PC-3 (cell line): ENCODE results near the gene ATL2. TPM values are rescaled to one million over a fixed set of nuclear protein-coding genes. Genes with fewer than 3 reads are reported as not detected.

ENCODE experiments used
- ATAC-seq: fragments of 200-7000 bp; cut with Tn5 transposase; 2 replicates; pipeline ENCODE4 v1.9.1; 2020; ENCODE audit warnings: mild to moderate bottlenecking, moderate library complexity
- BruUV-seq: library from RNA; stranded (reverse); fragments of 400-500 nt; replicated peaks from 2 replicates; lab custom pipeline; 2021; lab: Mats Ljungman, UMichigan
- CTCF ChIA-PET: fragments of 300-600 bp; sonication (Branson Sonifier 250); formaldehyde crosslinking; loops from one replicate; lab custom pipeline; 2022; ENCODE audit warnings: antibody characterized with exemption; lab: Charles Lee
- POLR2A ChIA-PET: fragments of 300-600 bp; sonication (Branson Sonifier 250); formaldehyde crosslinking; loops from one replicate; lab custom pipeline; 2022; ENCODE audit warnings: antibody characterized with exemption; ENCODE audit not compliant: unreplicated experiment; lab: Charles Lee
- DNase-seq: peaks from one replicate; pipeline ENCODE4 v3.0.0-alpha.2; 2015
- H2AFZ ChIP-seq: fragments of 300-600 bp; sonication (generic); 2 replicates; pipeline ENCODE4 v1.6.0; 2016; ENCODE audit warnings: antibody characterized with exemption, low read length
- H3F3A ChIP-seq: fragments of 300-600 bp; sonication (generic); one replicate; pipeline ENCODE4 v1.6.0; 2017; ENCODE audit warnings: antibody characterized with exemption, low read length, control low read depth, mild to moderate bottlenecking; ENCODE audit not compliant: unreplicated experiment
- H3K27ac ChIP-seq: fragments of 300-600 bp; sonication (generic); 2 replicates; pipeline ENCODE4 v1.5.1; 2016; ENCODE audit warnings: mild to moderate bottlenecking, low read length
- H3K27me3 ChIP-seq: fragments of 300-600 bp; sonication (generic); 2 replicates; pipeline ENCODE4 v1.6.1; 2016; ENCODE audit warnings: low read length, mixed read lengths
- H3K36me3 ChIP-seq: fragments of 300-600 bp; sonication (generic); 2 replicates; pipeline ENCODE4 v1.6.1; 2016; ENCODE audit warnings: low read depth, mixed run types, low read length, mixed read lengths
- H3K4me1 ChIP-seq: fragments of 300-600 bp; sonication (generic); 2 replicates; pipeline ENCODE4 v1.5.1; 2016; ENCODE audit warnings: low read length; ENCODE audit not compliant: insufficient read depth
- H3K4me2 ChIP-seq: fragments of 300-600 bp; sonication (generic); 2 replicates; pipeline ENCODE4 v1.6.0; 2016; ENCODE audit warnings: low read length
- H3K4me3 ChIP-seq: fragments of 300-600 bp; sonication (generic); 2 replicates; pipeline ENCODE4 v1.5.1; 2016; ENCODE audit warnings: mild to moderate bottlenecking, low read length, mixed read lengths
- H3K79me2 ChIP-seq: fragments of 300-600 bp; sonication (generic); 2 replicates; pipeline ENCODE4 v1.6.1; 2017; ENCODE audit warnings: low read length, mixed read lengths
- H3K9ac ChIP-seq: fragments of 300-600 bp; sonication (generic); 2 replicates; pipeline ENCODE4 v1.6.0; 2016; ENCODE audit warnings: mild to moderate bottlenecking, low read length
- H3K9me2 ChIP-seq: fragments of 300-600 bp; sonication (generic); replicated peaks from 2 replicates; pipeline ENCODE4 v1.6.1; 2016; ENCODE audit warnings: mixed run types, low read length, mixed read lengths
- H3K9me3 ChIP-seq: fragments of 300-600 bp; sonication (generic); 2 replicates; pipeline ENCODE4 v1.6.1; 2016; ENCODE audit warnings: low read length, mixed read lengths
- H4K20me1 ChIP-seq: fragments of 300-600 bp; sonication (generic); 2 replicates; pipeline ENCODE4 v1.6.1; 2016; ENCODE audit warnings: low read length, mixed read lengths
- EZH2 ChIP-seq: fragments of 300-600 bp; sonication (generic); IDR thresholded peaks from one replicate; pipeline ENCODE4 v1.6.1; 2017; ENCODE audit warnings: antibody characterized with exemption, mild to moderate bottlenecking, low read length; ENCODE audit not compliant: unreplicated experiment
- EZH2phosphoT487 ChIP-seq: fragments of 300-600 bp; sonication (generic); IDR thresholded peaks from 2 replicates; pipeline ENCODE4 v1.6.1; 2018; ENCODE audit warnings: mild to moderate bottlenecking, antibody characterized with exemption, low read length, borderline replicate concordance
- intact Hi-C: fragments of 100-400 bp; cut with micrococcal nuclease; formaldehyde crosslinking; loops from 2 replicates; pipeline ENCODE4 v1.9.0; 2023
- total RNA-seq: library from RNA; depleted of rRNA; stranded (reverse); fragments of >200 nt; gene quantifications from 2 replicates; pipeline ENCODE4 v1.2.3, GENCODE V29; 2014
- TF ChIP-seq, protein P1 (sequence below): fragments of 300-600 bp; sonication (generic); conservative IDR thresholded peaks from 2 replicates; pipeline ENCODE4 v1.5.1; 2017; ENCODE audit warnings: antibody characterized with exemption, low read depth, mild to moderate bottlenecking, low read length

ATL2 gene
- total RNA-seq, 1 experiment from 2014 or later, result 89.4 TPM

DNA sequence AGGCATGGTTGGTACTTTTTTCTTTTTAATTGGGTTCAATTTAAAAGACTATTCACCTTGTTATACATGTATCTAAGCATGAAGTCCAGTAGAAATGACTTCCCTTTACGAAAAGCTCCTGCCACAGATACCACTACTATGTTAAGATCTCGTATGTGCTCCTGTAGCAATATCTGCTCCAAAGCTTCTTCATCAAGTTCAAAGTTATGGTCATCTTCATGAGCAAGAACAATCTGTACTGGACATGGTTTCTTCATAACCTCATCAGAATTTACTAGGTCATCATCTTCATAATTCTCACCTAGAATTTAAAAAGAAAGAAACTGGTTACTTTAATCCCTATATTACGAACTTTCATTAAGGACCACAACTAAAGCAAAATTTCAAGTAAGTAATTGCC is 33.9 kb downstream of the ATL2 start:
- H4K20me1 ChIP-seq, result peaks cover 36% of the 10 kb centered on the region; the same call in 1 of the 2 replicates
- DNase-seq (no peak), ATAC-seq (no peak)
- no TSS peak for BruUV-seq
- no peak overlapping the region for H2AFZ ChIP-seq
- H3K4me1 ChIP-seq, result no peaks in the 10 kb centered on the region
- H3K27ac ChIP-seq, result no peak overlapping the region
- H3K27me3 ChIP-seq, result no peaks in the 10 kb centered on the region
- H3K9ac ChIP-seq, result no peak overlapping the region
- POLR2A ChIA-PET, result no interaction called here
- H3K4me2 ChIP-seq, result no peak overlapping the region
- peaks cover 62% of the 10 kb centered on the region for H3K79me2 ChIP-seq
- intact Hi-C loops, result no loop called here
- no peaks in the 10 kb centered on the region for H3K9me3 ChIP-seq
- peaks cover 53% of the 10 kb centered on the region for H3K36me3 ChIP-seq
- CTCF ChIA-PET, result no interaction called here
- no peaks in the 10 kb centered on the region for H3F3A ChIP-seq
- no peak overlapping the region for H3K4me3 ChIP-seq
- no peaks in the 10 kb centered on the region for H3K9me2 ChIP-seq
- TF ChIP-seq EZH2 (no peak), EZH2phosphoT487 (no peak)
- TF ChIP-seq, protein P1, sequence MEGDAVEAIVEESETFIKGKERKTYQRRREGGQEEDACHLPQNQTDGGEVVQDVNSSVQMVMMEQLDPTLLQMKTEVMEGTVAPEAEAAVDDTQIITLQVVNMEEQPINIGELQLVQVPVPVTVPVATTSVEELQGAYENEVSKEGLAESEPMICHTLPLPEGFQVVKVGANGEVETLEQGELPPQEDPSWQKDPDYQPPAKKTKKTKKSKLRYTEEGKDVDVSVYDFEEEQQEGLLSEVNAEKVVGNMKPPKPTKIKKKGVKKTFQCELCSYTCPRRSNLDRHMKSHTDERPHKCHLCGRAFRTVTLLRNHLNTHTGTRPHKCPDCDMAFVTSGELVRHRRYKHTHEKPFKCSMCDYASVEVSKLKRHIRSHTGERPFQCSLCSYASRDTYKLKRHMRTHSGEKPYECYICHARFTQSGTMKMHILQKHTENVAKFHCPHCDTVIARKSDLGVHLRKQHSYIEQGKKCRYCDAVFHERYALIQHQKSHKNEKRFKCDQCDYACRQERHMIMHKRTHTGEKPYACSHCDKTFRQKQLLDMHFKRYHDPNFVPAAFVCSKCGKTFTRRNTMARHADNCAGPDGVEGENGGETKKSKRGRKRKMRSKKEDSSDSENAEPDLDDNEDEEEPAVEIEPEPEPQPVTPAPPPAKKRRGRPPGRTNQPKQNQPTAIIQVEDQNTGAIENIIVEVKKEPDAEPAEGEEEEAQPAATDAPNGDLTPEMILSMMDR, result no peak

DNA sequence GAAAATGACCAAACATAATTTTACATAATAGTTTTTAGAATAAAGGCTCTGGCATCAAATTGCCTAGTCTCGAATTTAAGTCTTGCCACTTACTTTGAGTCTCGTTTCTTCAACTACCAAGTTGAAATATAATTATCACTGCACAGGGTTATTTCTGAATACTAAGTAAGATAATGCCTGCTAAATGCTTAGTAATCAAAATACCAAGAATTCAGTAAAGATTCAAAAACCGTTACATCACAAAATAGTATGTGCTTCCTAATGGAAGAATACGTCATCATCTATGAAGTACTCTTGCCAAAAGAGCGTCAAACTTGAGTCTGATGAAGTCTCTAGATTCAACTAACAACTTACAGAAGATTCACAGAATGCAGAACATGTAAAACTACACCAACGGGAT is 40.5 kb downstream of the ATL2 start:
- intact Hi-C loops, result no loop called here
- H3K27ac ChIP-seq, result no peak overlapping the region
- H2AFZ ChIP-seq, result no peak overlapping the region
- H3K4me3 ChIP-seq, result no peak overlapping the region
- no peaks in the 10 kb centered on the region for H3F3A ChIP-seq
- ATAC-seq (no peak), DNase-seq (no peak)
- H3K9me2 ChIP-seq, result no peaks in the 10 kb centered on the region
- ChIA-PET POLR2A (no interaction called here), CTCF (no interaction called here)
- 0 out of 2 replicates have a peak, but pooled peaks cover 11% of the 10 kb centered on the region for H4K20me1 ChIP-seq
- H3K27me3 ChIP-seq, result no peaks in the 10 kb centered on the region
- no peak overlapping the region for H3K9ac ChIP-seq
- H3K9me3 ChIP-seq, result no peaks in the 10 kb centered on the region
- no peaks in the 10 kb centered on the region for H3K4me1 ChIP-seq
- H3K36me3 ChIP-seq, result peaks cover 41% of the 10 kb centered on the region
- BruUV-seq, result no TSS peak
- no peak overlapping the region for H3K4me2 ChIP-seq
- TF ChIP-seq, protein P1, result no peak
- TF ChIP-seq EZH2, result no peak
- TF ChIP-seq EZH2phosphoT487, result no peak
- peaks cover 43% of the 10 kb centered on the region for H3K79me2 ChIP-seq

DNA sequence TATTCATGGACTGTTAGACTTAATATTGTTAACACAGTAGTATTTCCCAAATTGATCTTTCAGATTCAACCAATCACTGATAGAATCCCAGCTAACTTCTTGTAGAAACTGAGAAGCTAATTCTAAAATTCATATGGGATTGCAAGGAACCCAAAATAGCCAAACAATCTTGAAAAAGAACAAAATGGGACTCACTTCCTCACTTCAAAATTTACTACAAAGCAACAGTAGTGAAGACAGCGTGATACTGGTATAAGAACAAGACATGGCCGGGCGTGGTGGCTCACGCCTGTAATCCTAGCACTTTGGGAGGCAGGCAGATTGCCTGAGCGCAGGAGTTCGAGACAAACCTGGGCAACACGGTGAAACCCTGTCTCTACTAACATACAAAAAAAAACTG is 46.3 kb downstream of the ATL2 start:
- Histone ChIP-seq H3K79me2 (peaks cover 61% of the 10 kb centered on the region), H3K9me2 (no peaks in the 10 kb centered on the region), H3K4me2 (no peak overlapping the region), H3K4me1 (no peaks in the 10 kb centered on the region), H3K4me3 (no peak overlapping the region), H3K9me3 (no peaks in the 10 kb centered on the region), H3K27ac (no peak overlapping the region), H3K27me3 (no peaks in the 10 kb centered on the region), H2AFZ (no peak overlapping the region), H3K9ac (no peak overlapping the region), H3K36me3 (peaks cover 33% of the 10 kb centered on the region), H4K20me1 (0 out of 2 replicates have a peak, but pooled peaks cover 3% of the 10 kb centered on the region), H3F3A (no peaks in the 10 kb centered on the region)
- ATAC-seq (no peak), DNase-seq (no peak)
- TF ChIP-seq EZH2, result no peak
- TF ChIP-seq, protein P1, result no peak
- no peak for TF ChIP-seq EZH2phosphoT487
- intact Hi-C loops, result no loop called here
- CTCF ChIA-PET, result no interaction called here
- POLR2A ChIA-PET, result no interaction called here
- no TSS peak for BruUV-seq
